ENCODE measurements around the gene LRRC31.

LRRC31 gene

DNA sequence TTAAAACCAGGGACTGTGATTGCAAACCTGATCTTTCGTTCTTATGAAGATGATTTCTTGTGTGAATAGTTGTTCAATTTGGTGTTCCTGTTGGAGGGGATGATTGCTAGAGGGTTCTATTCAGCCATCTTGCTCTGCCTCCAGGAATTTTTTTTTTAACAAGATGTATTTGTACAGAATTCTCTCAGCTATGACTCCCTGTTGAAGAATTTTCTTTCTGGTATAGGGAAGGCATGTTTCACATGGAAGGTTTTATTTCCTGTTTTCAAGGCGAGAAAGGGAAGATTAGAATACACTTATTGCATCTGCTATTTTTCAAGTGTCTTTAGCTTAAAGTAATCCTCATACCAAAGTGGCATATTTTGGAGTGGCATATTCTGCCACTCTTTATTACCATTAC lies 51.4 kb downstream of the LRRC31 start:
- DNase-seq (ENCODE audit: low read depth, low spot score) = no peak
- H3K27ac ChIP-seq = no peak overlapping the region

GRCh38 chr3:169815590-169816150 lies 54.1 kb downstream of the LRRC31 start:
- DNase-seq (ENCODE audit: low read depth, low spot score) = no peak
- no peak overlapping the region for H3K27ac ChIP-seq

GRCh38 chr3:169813757-169814517 lies 55.8 kb downstream of the LRRC31 start:
- no peak overlapping the region for H3K27ac ChIP-seq
- no peak for DNase-seq (ENCODE audit: low read depth, low spot score)

GRCh38 chr3:169813278-169813677 lies 56.5 kb downstream of the LRRC31 start:
- no peak overlapping the region for H3K27ac ChIP-seq
- no peak for DNase-seq (ENCODE audit: low read depth, low spot score)

- no peak for DNase-seq (ENCODE audit: low read depth, low spot score)
- H3K27ac ChIP-seq = no peak within 1 kb of the TSS
Measured at GRCh38 chr3:169812332-169813235, 57.2 kb downstream of the LRRC31 start, which contains the start of the genes LRRC34 and LRRIQ4. Gene LRRC34 (minus strand): TSS chr3:169812904. CDS start chr3:169812548, 356 bp downstream. Gene LRRIQ4 (plus strand): TSS chr3:169812870. CDS start chr3:169821922, 9,052 bp downstream.

DNA sequence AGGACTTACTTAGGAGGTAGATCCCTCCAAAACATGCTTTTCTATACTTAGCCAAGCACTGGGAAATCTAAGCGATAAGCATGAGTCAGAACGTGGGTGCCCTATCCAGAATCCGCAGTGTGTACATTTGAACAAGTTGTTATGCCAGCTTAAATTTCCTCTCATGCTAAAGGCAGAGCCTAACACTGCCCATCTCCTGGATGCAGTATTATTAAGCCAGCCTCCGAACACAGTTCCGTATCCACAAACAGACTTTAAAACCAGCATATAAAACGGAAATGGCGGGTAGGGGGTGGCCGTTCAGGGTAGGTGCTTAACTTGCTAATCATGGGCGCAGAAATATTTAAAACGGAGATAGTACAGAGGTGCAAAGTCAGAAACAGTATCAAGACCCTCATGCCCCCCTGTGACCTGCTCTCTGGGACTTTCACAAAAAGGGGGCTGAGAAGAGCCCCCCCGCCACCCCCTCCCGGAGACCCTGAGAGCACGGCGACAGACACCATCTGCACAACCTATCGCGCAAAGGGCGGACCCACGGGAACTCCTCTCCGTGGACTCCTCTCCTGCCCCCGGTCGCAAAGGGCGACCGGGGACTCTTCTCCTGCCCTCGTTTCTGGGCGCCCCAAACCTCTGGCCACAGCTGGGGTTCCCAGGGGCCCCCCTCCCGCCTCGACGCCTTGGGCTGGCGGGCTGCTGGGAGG lies 58.0 kb downstream of the LRRC31 start:
- DNase-seq (ENCODE audit: low read depth, low spot score) = no peak
- H3K27ac ChIP-seq = no peak overlapping the region

- no peak overlapping the region for H3K27ac ChIP-seq
- DNase-seq (ENCODE audit: low read depth, low spot score) = no peak
Measured at GRCh38 chr3:169809230-169809795, 60.4 kb downstream of the LRRC31 start.

GRCh38 chr3:169804681-169805080 lies 65.1 kb downstream of the LRRC31 start:
- H3K27ac ChIP-seq = no peak overlapping the region
- DNase-seq (ENCODE audit: low read depth, low spot score) = no peak

- no peak overlapping the region for H3K27ac ChIP-seq
- DNase-seq (ENCODE audit: low read depth, low spot score) = no peak
Measured at GRCh38 chr3:169792359-169792758, 77.4 kb downstream of the LRRC31 start.

- DNase-seq (ENCODE audit: low read depth, low spot score) = no peak
- H3K27ac ChIP-seq = no peak overlapping the region
Measured at GRCh38 chr3:169790687-169791429, 78.9 kb downstream of the LRRC31 start.

GRCh38 chr3:169790219-169790618 lies 79.5 kb downstream of the LRRC31 start:
- H3K27ac ChIP-seq = no peak overlapping the region
- no peak for DNase-seq (ENCODE audit: low read depth, low spot score)
